AG04450 (cell line): ENCODE measurements around the gene NPBWR2. TPM values are rescaled to one million over a fixed set of nuclear protein-coding genes. Genes with fewer than 3 reads are reported as not detected.

Source experiments
- CTCF ChIA-PET: fragments of 300-600, 350-600 bp; formaldehyde crosslinking; extraction: SDS; loops from one replicate; lab custom pipeline; 2022; ENCODE audit warnings: antibody characterized with exemption, inconsistent platforms; lab: Charles Lee
- POLR2A ChIA-PET: fragments of 350-600 bp; formaldehyde crosslinking; extraction: SDS; loops from one replicate; lab custom pipeline; 2021; ENCODE audit warnings: antibody characterized with exemption, inconsistent platforms; lab: Yijun Ruan, JAX
- DNase-seq: peaks from one replicate; pipeline ENCODE4 v3.0.0-alpha.2; 2011; ENCODE audit warnings: low read depth, low spot score
- H3K27ac ChIP-seq: one replicate; pipeline ENCODE4 v1.5.1; 2012; ENCODE audit warnings: low read depth, low read length, control low read depth
- H3K27me3 ChIP-seq: one replicate; pipeline ENCODE4 v1.6.0; 2012; ENCODE audit warnings: low read length; ENCODE audit not compliant: control insufficient read depth, insufficient read depth
- H3K4me3 ChIP-seq: 2 replicates; pipeline ENCODE4 v1.5.1; 2011; ENCODE audit warnings: mild to moderate bottlenecking, low read depth, low read length, control low read depth
- H3K9me3 ChIP-seq: 2 replicates; pipeline ENCODE4 v1.5.1; 2012; ENCODE audit warnings: low read length; ENCODE audit not compliant: control insufficient read depth, insufficient read depth
- polyA plus RNA-seq: library from polyadenylated mRNA; depleted of rRNA; stranded (reverse); fragments of >200 nt; gene quantifications from 2 replicates; pipeline ENCODE4 v1.2.3, GENCODE V29; 2011
- TF ChIP-seq, protein P1 (sequence below): IDR thresholded peaks from 2 replicates; pipeline ENCODE4 v1.5.1; 2011; ENCODE audit warnings: low read depth, low read length, control low read depth, inconsistent platforms

The NPBWR2 gene
- polyA plus RNA-seq, 1 experiment, result not detected

DNA sequence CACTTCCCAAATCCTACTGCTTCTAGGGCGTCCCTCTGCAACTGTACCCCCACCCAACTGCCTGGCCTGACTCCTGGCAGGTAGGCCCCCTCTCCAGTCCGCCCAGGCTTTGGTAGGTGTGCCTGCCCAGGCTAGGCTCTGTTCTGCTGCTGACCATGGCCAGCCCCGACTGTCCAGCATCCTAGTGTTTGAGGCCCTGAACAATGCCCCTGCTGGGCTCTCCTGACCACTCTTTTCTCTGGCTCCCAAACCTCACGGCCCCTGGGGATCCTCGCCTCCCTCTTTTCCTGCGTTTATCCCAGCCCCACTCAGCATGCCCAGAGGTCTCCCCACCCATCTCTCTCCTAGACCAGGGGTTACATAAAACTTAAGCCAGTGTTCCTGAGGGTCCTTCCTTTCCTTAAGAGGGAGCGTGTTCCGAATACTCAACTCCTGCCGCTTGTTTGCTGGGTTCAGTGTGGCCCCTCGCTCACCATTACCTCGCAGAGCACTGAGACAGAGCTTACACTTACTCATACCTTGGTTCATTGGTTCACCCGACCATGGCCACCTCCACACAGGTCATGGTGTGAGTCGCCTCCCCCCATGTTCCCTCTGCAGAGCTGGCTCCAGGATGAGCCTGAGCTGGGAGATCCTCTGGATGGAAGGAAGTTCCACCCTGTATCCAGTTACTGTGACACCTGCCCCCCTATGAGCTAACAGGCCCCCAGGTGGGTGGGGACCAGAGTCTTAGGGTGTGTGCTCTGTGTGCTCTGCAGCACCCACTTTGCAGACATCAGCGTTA, 35.8 kb upstream of the NPBWR2 start:
- H3K4me3 ChIP-seq, result no peak overlapping the region
- TF ChIP-seq, protein P1, sequence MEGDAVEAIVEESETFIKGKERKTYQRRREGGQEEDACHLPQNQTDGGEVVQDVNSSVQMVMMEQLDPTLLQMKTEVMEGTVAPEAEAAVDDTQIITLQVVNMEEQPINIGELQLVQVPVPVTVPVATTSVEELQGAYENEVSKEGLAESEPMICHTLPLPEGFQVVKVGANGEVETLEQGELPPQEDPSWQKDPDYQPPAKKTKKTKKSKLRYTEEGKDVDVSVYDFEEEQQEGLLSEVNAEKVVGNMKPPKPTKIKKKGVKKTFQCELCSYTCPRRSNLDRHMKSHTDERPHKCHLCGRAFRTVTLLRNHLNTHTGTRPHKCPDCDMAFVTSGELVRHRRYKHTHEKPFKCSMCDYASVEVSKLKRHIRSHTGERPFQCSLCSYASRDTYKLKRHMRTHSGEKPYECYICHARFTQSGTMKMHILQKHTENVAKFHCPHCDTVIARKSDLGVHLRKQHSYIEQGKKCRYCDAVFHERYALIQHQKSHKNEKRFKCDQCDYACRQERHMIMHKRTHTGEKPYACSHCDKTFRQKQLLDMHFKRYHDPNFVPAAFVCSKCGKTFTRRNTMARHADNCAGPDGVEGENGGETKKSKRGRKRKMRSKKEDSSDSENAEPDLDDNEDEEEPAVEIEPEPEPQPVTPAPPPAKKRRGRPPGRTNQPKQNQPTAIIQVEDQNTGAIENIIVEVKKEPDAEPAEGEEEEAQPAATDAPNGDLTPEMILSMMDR, result no peak
- H3K27ac ChIP-seq, result no peak overlapping the region
- no peak for DNase-seq
- CTCF ChIA-PET, result no interaction called here
- peaks cover 29% of the 10 kb centered on the region for H3K9me3 ChIP-seq
- POLR2A ChIA-PET, result no interaction called here
- peaks cover 8% of the 10 kb centered on the region for H3K27me3 ChIP-seq

DNA sequence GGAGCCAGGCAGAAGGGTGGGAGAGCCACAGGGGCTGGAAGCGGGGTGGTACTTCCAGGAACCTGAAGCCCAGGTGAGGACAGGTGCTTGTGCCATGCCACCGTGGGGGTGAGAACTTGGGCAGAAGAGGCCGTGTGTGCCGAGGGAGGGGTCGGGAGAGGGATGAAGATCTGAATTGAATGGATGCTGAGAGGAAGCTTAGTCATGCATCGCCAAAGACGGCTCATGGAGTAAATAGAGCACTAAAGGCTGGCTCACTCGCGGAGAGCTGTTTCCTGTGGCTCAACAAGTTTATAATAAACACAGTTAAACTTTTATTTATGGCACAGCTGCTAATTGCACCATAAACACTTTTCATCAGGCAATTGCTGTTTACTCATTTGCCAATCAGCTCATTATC, 35.2 kb upstream of the NPBWR2 start:
- CTCF ChIA-PET, result no interaction called here
- POLR2A ChIA-PET, result no interaction called here

DNA sequence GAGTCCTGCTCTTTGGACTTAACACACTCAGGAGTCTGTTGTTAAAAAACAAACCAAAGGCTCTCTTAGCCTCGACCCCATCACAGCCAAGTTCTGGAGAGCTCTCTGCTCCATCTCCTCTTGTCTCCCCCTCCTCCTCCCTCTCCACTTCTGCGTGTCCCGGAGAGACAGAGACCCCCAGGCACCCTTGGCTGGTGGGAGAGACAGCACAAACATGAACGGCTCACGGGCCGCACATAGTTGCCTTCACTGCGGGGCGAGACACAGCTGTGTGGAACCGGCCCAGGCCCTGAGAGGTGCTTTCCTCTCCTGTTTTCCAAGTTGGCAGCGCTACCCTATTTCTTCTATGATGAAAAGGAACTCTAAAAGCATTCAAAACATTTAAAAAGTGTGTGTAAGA, 33.6 kb upstream of the NPBWR2 start:
- no peak for DNase-seq
- Histone ChIP-seq H3K27me3 (peaks cover 12% of the 10 kb centered on the region), H3K9me3 (peaks cover 17% of the 10 kb centered on the region), H3K4me3 (no peak overlapping the region), H3K27ac (no peak overlapping the region)
- POLR2A ChIA-PET, result no interaction called here
- CTCF ChIA-PET, result no interaction called here
- TF ChIP-seq, protein P1, result no peak

More for the DNA sequence above, 35.2 kb upstream of the NPBWR2 start:
- TF ChIP-seq, protein P1, result no peak
- no peak overlapping the region for H3K4me3 ChIP-seq
- no peak overlapping the region for H3K27ac ChIP-seq
- H3K27me3 ChIP-seq, result peaks cover 8% of the 10 kb centered on the region
- peaks cover 29% of the 10 kb centered on the region for H3K9me3 ChIP-seq
- no peak for DNase-seq

- DNase-seq, result no peak
- ChIA-PET CTCF (no interaction called here), POLR2A (no interaction called here)
- peaks cover 10% of the 10 kb centered on the region for H3K9me3 ChIP-seq
- H3K4me3 ChIP-seq, result no peak overlapping the region
- peaks cover 13% of the 10 kb centered on the region for H3K27me3 ChIP-seq
- TF ChIP-seq, protein P1, result no peak
- H3K27ac ChIP-seq, result no peak overlapping the region
These were observed 32.9 kb upstream of the NPBWR2 start for GRCh38 chr20:64140061-64140931.
